ENCODE data around the gene NEB.

GRCh38 chr2:151733771-151734672, at the start of gene NEB:
- TF ChIP-seq EZH2phosphoT487 (IDR thresholded peaks at IDR 0.05; ENCODE audit: borderline replicate concordance) (no peak), CTCF (conservative IDR thresholded peaks at IDR 0.05; ENCODE audit: low read length) (no peak)

Measured in Loucy (cell line).